Measurements from ENCODE around the gene MAGEA2. TPM values are rescaled to one million over a fixed set of nuclear protein-coding genes. Genes with fewer than 3 reads are reported as not detected.

Gene MAGEA2
- polyA plus RNA-seq, 3 donors: not detected

Other genes starting within 250 kb of the MAGEA2 start
- not detected for gene GABRQ, start 115.9 kb downstream of the MAGEA2 start, polyA plus RNA-seq
- gene MAGEA3, start 55.0 kb downstream of the MAGEA2 start, polyA plus RNA-seq: not detected
- not detected for gene CSAG2, start 44.6 kb downstream of the MAGEA2 start, polyA plus RNA-seq
- gene MAGEA2B, start 39.2 kb downstream of the MAGEA2 start, polyA plus RNA-seq: not detected
- not detected for gene CSAG1, start 20.1 kb downstream of the MAGEA2 start, polyA plus RNA-seq
- gene MAGEA12, start 20.1 kb downstream of the MAGEA2 start, polyA plus RNA-seq: not detected
- gene CSAG3, start 5.4 kb upstream of the MAGEA2 start, polyA plus RNA-seq: not detected
- gene MAGEA6, start 15.8 kb upstream of the MAGEA2 start, polyA plus RNA-seq: not detected
- gene CETN2, start 76.9 kb upstream of the MAGEA2 start, polyA plus RNA-seq: 10 to 100 TPM in 2 of 3 donors, 1 to 10 TPM in 1; 5.4 to 26.7 (median 19.9) TPM
- gene NSDHL, start 77.2 kb upstream of the MAGEA2 start, polyA plus RNA-seq: 10 to 100 TPM in 2 of 3 donors, 1 to 10 TPM in 1; 8.2 to 21.3 (median 19.9) TPM
- 10 to 100 TPM; 39.1 to 82.9 (median 40.5) TPM for gene ZNF185, start 144.2 kb upstream of the MAGEA2 start, polyA plus RNA-seq
- gene PNMA5, start 240.3 kb upstream of the MAGEA2 start, polyA plus RNA-seq: 1 to 10 TPM in 1 of 3 donors, under 1 TPM in 1, not detected in 1; 0.06 to 2.1 TPM

Measured in CD14-positive monocyte (primary cell).